Colonic mucosa (tissue), 4 donors: ENCODE results near the gene MRRF. TPM values are rescaled to one million over a fixed set of nuclear protein-coding genes. Genes with fewer than 3 reads are reported as not detected.

Experiments used
- DNase-seq: peaks from one replicate; pipeline ENCODE4 v3.0.0-alpha.2; 2020
- H3K27ac ChIP-seq: fragments of 200-600 bp; one replicate; pipeline ENCODE4 v1.8.0; 2021
- H3K27me3 ChIP-seq: fragments of 200-600 bp; one replicate; pipeline ENCODE4 v1.8.0; 2021
- H3K36me3 ChIP-seq: fragments of 200-600 bp; one replicate; pipeline ENCODE4 v1.8.0; 2021
- H3K4me1 ChIP-seq: fragments of 200-600 bp; one replicate; pipeline ENCODE4 v1.8.0; 2021; ENCODE audit warnings: mild to moderate bottlenecking
- H3K4me3 ChIP-seq: fragments of 200-600 bp; one replicate; pipeline ENCODE4 v1.8.0; 2021
- H3K9ac ChIP-seq, 2 donors: one replicate each; pipeline ENCODE4 v1.7.0; 2013; ENCODE audit warnings: control low read depth in 2 of 2, low read depth in 2 of 2, low read length in 2 of 2
- H3K9me3 ChIP-seq: fragments of 200-600 bp; one replicate; pipeline ENCODE4 v1.8.0; 2021
- intact Hi-C: fragments of 100-400 bp; cut with DNase I; formaldehyde crosslinking; loops from one replicate; pipeline ENCODE4 v1.14.1; 2022
- total RNA-seq, 2 donors: library from RNA; stranded (reverse); fragmentation: NEBNext Ultra II Directional in 1 of 2; extraction: Animal tissue kit (Norgen Biotek cat#: 25700) in 1 of 2; gene quantifications; one replicate each; pipeline ENCODE4 v1.2.1, GENCODE V29; 2021
- TF ChIP-seq, protein P1 (sequence below): fragments of 200-600 bp; IDR thresholded peaks from one replicate; pipeline ENCODE4 v1.8.0; 2022; ENCODE audit warnings: antibody characterized with exemption, mild to moderate bottlenecking
- donor health status: healthy.
- donor health status: DM: no; HTN: no; CAD: no.
- donor health status: DM: no; HTN: no; CAD: no.

MRRF gene
- total RNA-seq, 2 donors from 2014 or later, result 53.3 to 70.8 TPM

DNA sequence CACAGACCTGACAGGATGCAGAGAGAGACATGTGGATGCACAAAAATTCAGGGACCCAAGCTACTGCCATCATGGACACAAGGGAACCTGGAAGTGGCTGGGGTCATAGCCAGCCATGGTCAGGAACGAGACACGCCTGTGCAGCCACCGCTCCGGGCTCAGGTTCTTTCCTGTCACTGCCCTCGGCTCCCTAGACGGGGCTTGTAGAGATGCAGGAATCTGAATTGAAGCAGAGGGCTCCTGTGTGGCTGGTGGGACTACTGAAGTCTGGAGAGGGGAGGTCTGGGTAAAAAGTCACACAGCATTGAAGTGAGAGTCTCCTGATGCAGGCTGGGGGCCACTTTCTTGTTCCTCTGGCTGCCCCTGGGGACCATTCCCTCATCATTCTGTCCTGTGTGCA lies 73.9 kb downstream of the MRRF start:
- intact Hi-C loops, result no loop called here
- no peaks in the 10 kb centered on the region for H3K27me3 ChIP-seq
- no peaks in the 10 kb centered on the region for H3K36me3 ChIP-seq
- no peaks in the 10 kb centered on the region for H3K4me1 ChIP-seq
- no peak overlapping the region for H3K9ac ChIP-seq
- no peak for DNase-seq
- H3K27ac ChIP-seq, result no peak overlapping the region
- no peak overlapping the region for H3K4me3 ChIP-seq
- TF ChIP-seq, protein P1, sequence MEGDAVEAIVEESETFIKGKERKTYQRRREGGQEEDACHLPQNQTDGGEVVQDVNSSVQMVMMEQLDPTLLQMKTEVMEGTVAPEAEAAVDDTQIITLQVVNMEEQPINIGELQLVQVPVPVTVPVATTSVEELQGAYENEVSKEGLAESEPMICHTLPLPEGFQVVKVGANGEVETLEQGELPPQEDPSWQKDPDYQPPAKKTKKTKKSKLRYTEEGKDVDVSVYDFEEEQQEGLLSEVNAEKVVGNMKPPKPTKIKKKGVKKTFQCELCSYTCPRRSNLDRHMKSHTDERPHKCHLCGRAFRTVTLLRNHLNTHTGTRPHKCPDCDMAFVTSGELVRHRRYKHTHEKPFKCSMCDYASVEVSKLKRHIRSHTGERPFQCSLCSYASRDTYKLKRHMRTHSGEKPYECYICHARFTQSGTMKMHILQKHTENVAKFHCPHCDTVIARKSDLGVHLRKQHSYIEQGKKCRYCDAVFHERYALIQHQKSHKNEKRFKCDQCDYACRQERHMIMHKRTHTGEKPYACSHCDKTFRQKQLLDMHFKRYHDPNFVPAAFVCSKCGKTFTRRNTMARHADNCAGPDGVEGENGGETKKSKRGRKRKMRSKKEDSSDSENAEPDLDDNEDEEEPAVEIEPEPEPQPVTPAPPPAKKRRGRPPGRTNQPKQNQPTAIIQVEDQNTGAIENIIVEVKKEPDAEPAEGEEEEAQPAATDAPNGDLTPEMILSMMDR, result no peak
- no peaks in the 10 kb centered on the region for H3K9me3 ChIP-seq

DNA sequence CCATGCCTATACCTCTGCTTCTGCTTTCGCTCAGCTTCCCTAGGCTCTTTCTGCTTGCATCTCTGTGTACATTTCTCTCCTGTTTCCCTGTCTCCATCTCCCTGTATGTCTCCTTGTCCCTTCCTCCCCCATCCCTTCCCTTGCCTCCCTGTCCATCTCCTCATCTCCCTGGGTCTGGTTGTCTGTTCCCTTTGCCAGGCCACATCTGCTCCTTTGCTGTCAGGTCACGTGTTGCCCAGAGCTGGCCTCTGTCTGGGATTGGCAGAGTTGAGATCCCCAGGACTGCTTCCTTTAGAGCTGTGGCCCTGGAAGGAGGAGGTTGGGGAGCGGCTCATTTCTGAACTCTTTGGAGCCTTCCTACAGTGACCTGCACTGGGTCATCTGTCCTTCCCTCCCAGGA lies 74.3 kb downstream of the MRRF start:
- H3K27ac ChIP-seq, result no peak overlapping the region
- H3K9me3 ChIP-seq, result no peaks in the 10 kb centered on the region
- no peak overlapping the region for H3K4me3 ChIP-seq
- intact Hi-C loops, result no loop called here
- no peaks in the 10 kb centered on the region for H3K4me1 ChIP-seq
- no peaks in the 10 kb centered on the region for H3K36me3 ChIP-seq
- no peaks in the 10 kb centered on the region for H3K27me3 ChIP-seq
- TF ChIP-seq, protein P1, result no peak
- DNase-seq, result no peak
- H3K9ac ChIP-seq, result no peak overlapping the region

DNA sequence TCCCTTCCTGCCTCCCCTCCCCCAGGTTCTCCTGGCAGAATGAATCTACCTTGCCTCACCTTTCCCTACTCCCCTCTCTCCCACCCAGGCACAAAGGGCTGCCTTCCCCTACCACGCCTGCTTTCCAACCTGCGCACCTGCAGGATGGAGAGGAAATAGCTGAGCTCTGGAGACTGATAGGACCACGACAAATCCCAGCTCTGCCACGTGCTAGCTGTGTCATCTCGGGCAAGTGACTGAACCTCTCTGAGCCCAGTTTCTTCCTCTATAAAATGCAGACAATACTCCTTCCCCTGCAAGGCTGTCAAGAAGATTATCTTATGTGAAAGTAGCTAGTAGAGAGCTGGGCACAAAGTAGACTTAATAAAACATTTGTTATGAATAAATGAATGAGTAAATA lies 74.9 kb downstream of the MRRF start:
- TF ChIP-seq, protein P1, result no peak
- intact Hi-C loops, result no loop called here
- H3K9me3 ChIP-seq, result no peaks in the 10 kb centered on the region
- no peak overlapping the region for H3K27ac ChIP-seq
- no peaks in the 10 kb centered on the region for H3K27me3 ChIP-seq
- no peak for DNase-seq
- no peak overlapping the region for H3K9ac ChIP-seq
- no peaks in the 10 kb centered on the region for H3K4me1 ChIP-seq
- H3K4me3 ChIP-seq, result no peak overlapping the region
- H3K36me3 ChIP-seq, result no peaks in the 10 kb centered on the region

DNA sequence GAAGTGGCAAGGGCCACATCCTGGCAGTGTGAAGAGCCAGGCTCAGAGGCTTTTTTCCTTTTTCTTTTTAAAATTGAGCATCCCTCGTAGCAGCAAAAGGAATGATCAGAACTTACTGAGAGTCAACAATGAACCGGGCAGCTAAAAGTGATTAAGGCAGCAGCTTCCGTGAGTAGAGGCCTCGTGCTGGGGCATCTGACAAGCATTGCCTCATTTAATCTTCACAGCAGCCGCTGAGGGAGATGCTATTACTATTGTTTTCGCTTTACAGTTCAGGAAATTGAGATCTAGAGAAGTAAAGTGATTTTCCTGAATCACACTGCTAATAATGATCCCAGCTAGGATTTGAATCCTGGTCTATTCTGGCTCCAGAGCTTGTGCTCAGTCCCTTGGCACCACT lies 75.5 kb downstream of the MRRF start:
- H3K4me3 ChIP-seq, result no peak overlapping the region

DNA sequence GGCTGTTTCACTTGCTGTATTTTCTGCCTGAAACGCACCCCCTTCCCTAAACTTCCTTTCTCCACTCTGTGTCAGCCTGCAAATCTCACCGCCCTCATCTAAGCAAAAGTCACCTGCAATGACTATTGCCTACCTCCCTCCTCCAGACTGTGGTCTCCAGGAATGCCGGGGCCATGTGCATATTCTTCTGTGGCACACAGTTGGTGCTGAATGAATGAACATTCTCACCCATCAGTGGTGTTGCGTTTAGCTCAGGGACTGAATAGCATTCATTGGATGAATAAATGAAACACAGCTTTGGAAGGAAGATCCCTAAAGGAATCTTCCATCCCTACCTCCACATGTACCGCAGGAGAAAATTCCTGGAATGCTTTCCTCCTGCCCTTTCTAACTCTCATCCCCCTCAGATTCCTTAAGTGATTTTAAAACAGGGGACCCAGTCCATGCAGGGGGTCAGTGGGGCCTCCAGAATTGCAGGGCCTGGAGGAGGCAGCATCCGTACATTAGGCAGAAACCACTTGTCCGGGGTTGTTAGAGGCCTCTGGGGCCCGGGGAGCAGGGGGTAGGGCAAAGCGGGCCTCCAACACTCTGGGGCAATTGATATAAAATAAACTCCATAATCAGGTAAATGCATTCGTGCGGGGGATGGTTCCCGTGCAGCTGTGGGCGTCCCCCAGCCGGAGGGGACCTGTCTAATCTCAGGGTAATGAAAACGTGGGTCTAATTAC lies 77.8 kb downstream of the MRRF start:
- Histone ChIP-seq H3K27ac (no peak overlapping the region), H3K4me3 (no peak overlapping the region), H3K36me3 (no peaks in the 10 kb centered on the region), H3K4me1 (no peaks in the 10 kb centered on the region), H3K27me3 (no peaks in the 10 kb centered on the region), H3K9me3 (no peaks in the 10 kb centered on the region), H3K9ac (no peak overlapping the region)
- TF ChIP-seq, protein P1, result no peak
- intact Hi-C loops, result no loop called here
- DNase-seq, result no peak

More for the DNA sequence above, 75.5 kb downstream of the MRRF start:
- Histone ChIP-seq H3K27ac (no peak overlapping the region), H3K27me3 (no peaks in the 10 kb centered on the region), H3K4me1 (no peaks in the 10 kb centered on the region), H3K36me3 (no peaks in the 10 kb centered on the region), H3K9ac (no peak overlapping the region), H3K9me3 (no peaks in the 10 kb centered on the region)
- no peak for DNase-seq
- TF ChIP-seq, protein P1, result no peak
- intact Hi-C loops, result no loop called here
